Breast epithelium (tissue), 4 donors: ENCODE results near the gene NMRK2. TPM values are rescaled to one million over a fixed set of nuclear protein-coding genes. Genes with fewer than 3 reads are reported as not detected.

Experiments
- DNase-seq, 2 donors: peaks; one replicate each; pipeline ENCODE4 v3.0.0-alpha.2; 2019; ENCODE audit warnings: low spot score in 2 of 2
- H3K27ac ChIP-seq, 2 donors: fragments of 200-600 bp; sonication (generic) in 1 of 2; one replicate each; pipeline ENCODE4 v1.5.1; 2016 to 2019; ENCODE audit warnings: mild to moderate bottlenecking in 1 of 2
- H3K27me3 ChIP-seq, 2 donors: fragments of 200-600 bp; sonication (generic) in 1 of 2; one replicate each; pipeline versions ENCODE4 v1.5.1 to v1.6.0; 2017 to 2019; ENCODE audit warnings: control low read depth in 1 of 2, mild to moderate bottlenecking in 1 of 2
- H3K36me3 ChIP-seq: fragments of 200-600 bp; one replicate; pipeline ENCODE4 v1.5.1; 2019
- H3K4me1 ChIP-seq, 2 donors: fragments of 200-600 bp; sonication (generic); one replicate each; pipeline ENCODE4 v1.5.1; 2016 to 2019; ENCODE audit warnings: control low read depth in 1 of 2
- H3K4me3 ChIP-seq, 3 donors: fragments of 200-600 bp; sonication (generic); 1 replicate in 2 of 3; 2 replicates in 1 of 3; pipeline ENCODE4 v1.5.1; 2016 to 2019; ENCODE audit warnings: mild to moderate bottlenecking in 3 of 3, moderate library complexity in 2 of 3
- H3K9me3 ChIP-seq, 2 donors: fragments of 200-600 bp; sonication (generic) in 1 of 2; one replicate each; pipeline ENCODE4 v1.5.1; 2016 to 2019; ENCODE audit warnings: control low read depth in 1 of 2
- POLR2A ChIP-seq: fragments of 450-650 bp; IDR thresholded peaks from one replicate; pipeline ENCODE4 v1.6.1; 2016; ENCODE audit warnings: antibody characterized with exemption, mild to moderate bottlenecking, moderate library complexity
- POLR2AphosphoS5 ChIP-seq, 3 donors: sonication (generic); formaldehyde crosslinking; IDR thresholded peaks; one replicate each; pipeline ENCODE4 v1.6.1; 2017; ENCODE audit warnings: antibody characterized with exemption in 3 of 3
- intact Hi-C: fragments of 100-400 bp; cut with DNase I; formaldehyde crosslinking; loops from one replicate; pipeline ENCODE4 v1.15.1; 2023; ENCODE audit warnings: low total_unique reads
- total RNA-seq, 3 donors: library from RNA; depleted of rRNA; stranded (reverse); fragments of >200 nt; gene quantifications; one replicate each; pipeline ENCODE4 v1.1.0, GENCODE V29; 2016
- TF ChIP-seq, protein P1 (sequence below), 3 donors: fragments of 450-650 bp; IDR thresholded peaks; one replicate each; pipeline ENCODE4 v1.5.1; 2016 to 2017; ENCODE audit warnings: antibody characterized with exemption in 3 of 3, mild to moderate bottlenecking in 3 of 3, moderate library complexity in 3 of 3

The NMRK2 gene
- total RNA-seq, 3 donors from 2014 or later, result 0.73 to 0.98 TPM; not detected in 1

DNA sequence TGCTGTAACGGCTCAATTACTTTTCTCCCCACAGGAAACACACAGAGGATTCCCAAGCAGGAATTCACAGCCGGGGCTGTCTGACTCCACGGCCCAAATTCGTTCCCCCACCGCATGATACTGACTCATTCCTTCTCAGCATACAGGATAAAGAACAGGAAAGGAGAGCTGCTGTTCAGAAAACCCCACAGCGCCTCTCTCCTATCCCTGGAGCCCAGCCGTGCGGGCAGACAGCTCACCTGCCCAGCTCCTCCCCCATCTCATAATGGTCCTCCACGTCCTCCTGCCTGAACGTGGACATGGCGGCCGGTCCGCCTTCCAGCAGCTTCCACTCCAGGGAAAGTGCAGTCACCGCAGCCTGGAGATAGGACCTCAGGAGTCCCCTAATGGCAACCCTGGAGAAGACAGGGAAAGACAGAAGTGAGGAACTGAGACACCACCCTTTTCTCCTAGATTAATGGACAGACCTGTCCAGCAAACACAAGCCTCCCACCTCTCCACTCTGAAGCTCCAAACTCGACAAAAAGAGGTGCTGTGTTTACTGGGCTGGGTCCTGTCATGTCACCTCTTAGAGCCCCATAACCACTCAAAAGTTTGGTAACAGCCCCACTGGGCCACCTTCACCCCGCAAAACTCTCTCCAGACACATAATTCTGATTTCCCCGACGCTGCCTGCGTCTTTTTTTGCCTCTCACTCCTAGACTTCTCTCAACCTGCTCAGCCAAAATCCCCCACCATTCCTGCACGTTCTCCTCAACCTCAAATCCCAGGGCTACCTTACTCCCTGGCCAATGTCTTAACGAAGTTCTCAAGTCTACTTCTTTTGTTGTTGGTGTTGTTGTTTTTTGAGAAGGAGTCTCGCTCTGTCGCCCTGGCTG lies 36.8 kb downstream of the NMRK2 start:
- Histone ChIP-seq H3K36me3 (no peaks in the 10 kb centered on the region), H3K9me3 (no peaks in the 10 kb centered on the region), H3K4me3 (peak overlapping the region; percentile 82 to 99 (median 96)), H3K4me1 (peaks cover 6 to 18% of the 10 kb centered on the region in 2 donors), H3K27me3 (no peaks in the 10 kb centered on the region), H3K27ac (peak overlapping the region; percentile 91 to 99)
- DNase-seq, result peak in 1 of 2 donors; percentile 76
- TF ChIP-seq, protein P1, sequence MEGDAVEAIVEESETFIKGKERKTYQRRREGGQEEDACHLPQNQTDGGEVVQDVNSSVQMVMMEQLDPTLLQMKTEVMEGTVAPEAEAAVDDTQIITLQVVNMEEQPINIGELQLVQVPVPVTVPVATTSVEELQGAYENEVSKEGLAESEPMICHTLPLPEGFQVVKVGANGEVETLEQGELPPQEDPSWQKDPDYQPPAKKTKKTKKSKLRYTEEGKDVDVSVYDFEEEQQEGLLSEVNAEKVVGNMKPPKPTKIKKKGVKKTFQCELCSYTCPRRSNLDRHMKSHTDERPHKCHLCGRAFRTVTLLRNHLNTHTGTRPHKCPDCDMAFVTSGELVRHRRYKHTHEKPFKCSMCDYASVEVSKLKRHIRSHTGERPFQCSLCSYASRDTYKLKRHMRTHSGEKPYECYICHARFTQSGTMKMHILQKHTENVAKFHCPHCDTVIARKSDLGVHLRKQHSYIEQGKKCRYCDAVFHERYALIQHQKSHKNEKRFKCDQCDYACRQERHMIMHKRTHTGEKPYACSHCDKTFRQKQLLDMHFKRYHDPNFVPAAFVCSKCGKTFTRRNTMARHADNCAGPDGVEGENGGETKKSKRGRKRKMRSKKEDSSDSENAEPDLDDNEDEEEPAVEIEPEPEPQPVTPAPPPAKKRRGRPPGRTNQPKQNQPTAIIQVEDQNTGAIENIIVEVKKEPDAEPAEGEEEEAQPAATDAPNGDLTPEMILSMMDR (IDR thresholded peaks at IDR 0.05), result peak in 1 of 3 donors; percentile 19
- TF ChIP-seq POLR2AphosphoS5 (IDR thresholded peaks at IDR 0.05), result peak in 2 of 3 donors; percentile 7 to 36
- TF ChIP-seq POLR2A, result no peak
- intact Hi-C loops, result no loop called here

DNA sequence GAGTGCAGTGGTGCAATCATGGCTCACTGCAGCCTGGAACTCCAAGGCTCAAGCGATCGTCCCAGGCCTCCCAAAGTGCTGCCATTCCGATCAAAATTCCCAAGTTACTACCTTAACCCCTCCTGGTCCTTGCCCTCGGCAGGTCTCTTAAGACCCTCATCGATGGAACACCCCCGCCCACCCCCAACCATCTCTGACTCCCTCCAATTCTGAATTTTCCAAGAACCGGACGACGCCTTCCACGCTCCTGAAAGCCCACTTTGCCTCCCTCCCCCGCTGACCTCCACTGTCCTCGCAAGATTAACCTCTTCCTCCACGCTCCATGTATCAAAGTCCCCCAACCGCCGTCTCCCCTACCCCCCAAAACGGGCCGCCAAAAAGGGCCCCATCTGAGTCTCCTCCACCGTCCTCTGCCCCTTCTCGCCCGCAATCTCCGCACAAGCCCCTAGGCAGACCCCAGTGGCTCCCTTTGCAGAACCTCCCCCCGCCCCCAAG lies 37.5 kb downstream of the NMRK2 start:
- H3K27ac ChIP-seq, result peak overlapping the region; percentile 91 to 99
- no peak for DNase-seq
- H3K9me3 ChIP-seq, result no peaks in the 10 kb centered on the region
- H3K27me3 ChIP-seq, result no peaks in the 10 kb centered on the region
- peaks cover 6 to 18% of the 10 kb centered on the region in 2 donors for H3K4me1 ChIP-seq
- H3K36me3 ChIP-seq, result no peaks in the 10 kb centered on the region
- TF ChIP-seq POLR2A (no peak), POLR2AphosphoS5 (IDR thresholded peaks at IDR 0.05) (no peak)
- TF ChIP-seq, protein P1 (IDR thresholded peaks at IDR 0.05), result no peak
- H3K4me3 ChIP-seq, result peak overlapping the region; percentile 82 to 99 (median 96)
- intact Hi-C loops, result no loop called here

DNA sequence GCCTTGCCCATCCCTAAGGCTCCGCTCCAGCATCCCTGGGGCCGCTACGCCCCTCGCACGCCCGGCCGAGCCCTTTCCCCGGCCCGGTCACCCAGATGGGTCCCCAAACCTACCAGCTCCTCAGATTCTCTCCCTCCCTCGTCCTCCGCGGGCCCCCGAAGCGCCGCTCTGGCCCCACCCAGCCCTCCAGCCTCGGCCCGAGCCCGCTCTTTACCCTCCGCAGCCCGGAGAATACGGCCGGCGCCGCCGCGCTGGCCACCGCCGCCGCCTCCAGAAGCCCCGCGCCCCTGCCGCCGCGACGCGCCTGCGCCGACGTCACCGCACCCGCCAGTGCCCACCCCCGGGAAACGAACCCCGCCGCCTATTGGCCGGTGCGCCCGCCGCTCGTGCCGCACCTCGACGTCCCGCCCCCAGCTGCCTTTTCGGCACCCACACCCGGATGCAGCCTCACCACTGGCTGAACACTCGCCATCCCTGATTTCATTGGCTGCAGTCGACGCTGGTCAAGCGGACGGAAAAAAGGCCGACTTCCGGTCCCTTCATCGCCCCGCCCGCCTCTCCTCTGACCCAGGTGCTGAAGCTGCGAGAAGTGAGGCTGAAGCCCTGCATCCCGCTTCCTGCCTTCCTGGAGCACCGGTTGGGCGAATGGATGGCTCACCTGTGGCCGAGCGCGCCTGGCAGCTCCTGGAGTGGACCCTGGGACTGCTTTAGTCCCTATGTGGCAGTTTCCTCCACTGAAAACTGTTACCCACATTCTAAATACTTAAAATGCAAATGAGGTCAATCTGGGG lies 38.1 kb downstream of the NMRK2 start, which contains the start of gene DAPK3:
TSS of gene DAPK3 (minus strand) at position 292 of the 791 bp plus-strand sequence. CDS start 1,364 bp downstream, outside the sequence.
- intact Hi-C loops, result no loop called here
- DNase-seq, result peak; percentile 98 to 99
- TF ChIP-seq POLR2A (peak; percentile 62), POLR2AphosphoS5 (IDR thresholded peaks at IDR 0.05) (peak; percentile 58 to 72 (median 61))
- TF ChIP-seq, protein P1 (IDR thresholded peaks at IDR 0.05), result peak in 2 of 3 donors; percentile 6 to 37
- Histone ChIP-seq H3K9me3 (no peaks in the 10 kb centered on the region), H3K27me3 (no peaks in the 10 kb centered on the region), H3K4me3 (peak within 1 kb of the TSS; percentile 82 to 99 (median 96)), H3K4me1 (peaks cover 6 to 18% of the 10 kb centered on the region in 2 donors), H3K36me3 (no peaks in the 10 kb centered on the region), H3K27ac (peak within 1 kb of the TSS; percentile 91 to 99)

DNA sequence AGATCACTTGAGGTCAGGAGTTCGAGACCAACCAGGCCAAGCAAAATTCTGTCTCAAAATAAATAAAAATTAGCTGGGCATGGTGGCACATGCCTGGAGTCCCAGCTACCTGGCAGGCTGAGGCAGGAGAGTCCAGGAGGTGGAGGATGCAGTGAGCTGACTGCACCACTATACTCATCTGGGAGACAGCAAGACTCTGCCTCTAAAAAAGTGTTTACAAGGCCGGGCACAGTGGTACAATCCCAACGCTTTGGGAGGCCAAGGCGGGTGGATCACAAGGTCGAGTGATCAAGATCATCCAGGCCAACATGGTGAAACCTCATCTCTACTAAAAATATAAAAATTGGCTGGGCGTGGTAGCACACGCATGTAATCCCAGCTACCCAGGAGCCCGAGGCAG lies 42.3 kb downstream of the NMRK2 start:
- intact Hi-C loops, result no loop called here
- TF ChIP-seq POLR2A, result no peak
- TF ChIP-seq, protein P1 (IDR thresholded peaks at IDR 0.05), result no peak
- no peak for TF ChIP-seq POLR2AphosphoS5 (IDR thresholded peaks at IDR 0.05)
- no peak overlapping the region for H3K4me3 ChIP-seq
- no peak for DNase-seq
- H3K27ac ChIP-seq, result no peak overlapping the region
- H3K27me3 ChIP-seq, result no peaks in the 10 kb centered on the region
- peaks cover 15% of the 10 kb centered on the region for H3K36me3 ChIP-seq
- no peaks in the 10 kb centered on the region for H3K9me3 ChIP-seq
- H3K4me1 ChIP-seq, result no peaks in the 10 kb centered on the region
